Upper lobe of left lung (tissue), 6 donors: ENCODE results near the gene LRRC8E. TPM values are rescaled to one million over a fixed set of nuclear protein-coding genes. Genes with fewer than 3 reads are reported as not detected.
A peak's percentile ranks its signal among the peaks of the same experiment; 100 is the strongest.

Source experiments
- ATAC-seq, 2 donors: fragments of 200-7000 bp; cut with Tn5 transposase; one replicate each; pipeline ENCODE4 v1.9.1; 2022; ENCODE audit warnings: mild to moderate bottlenecking in 2 of 2, moderate library complexity in 2 of 2; ENCODE audit not compliant: low FRiP score in 2 of 2
- DNase-seq, 2 donors: peaks; one replicate each; pipeline ENCODE4 v3.0.0-alpha.2; 2019 to 2020
- H3K27ac ChIP-seq, 4 donors: fragments of 200-600 bp; sonication (generic); one replicate each; pipeline ENCODE4 v1.5.1; 2016 to 2019
- H3K27me3 ChIP-seq, 4 donors: fragments of 200-600 bp; sonication (generic); one replicate each; pipeline ENCODE4 v1.5.1; 2017 to 2019
- H3K36me3 ChIP-seq, 4 donors: fragments of 200-600 bp; sonication (generic); one replicate each; pipeline ENCODE4 v1.5.1; 2016 to 2019
- H3K4me1 ChIP-seq, 4 donors: fragments of 200-600 bp; sonication (generic); one replicate each; pipeline ENCODE4 v1.5.1; 2018 to 2019
- H3K4me3 ChIP-seq, 4 donors: fragments of 200-600 bp; sonication (generic); one replicate each; pipeline ENCODE4 v1.5.1; 2017 to 2019; ENCODE audit warnings: mild to moderate bottlenecking in 2 of 4, moderate library complexity in 1 of 4
- H3K9me3 ChIP-seq, 4 donors: fragments of 200-600 bp; sonication (generic); one replicate each; pipeline ENCODE4 v1.5.1; 2018 to 2019
- EP300 ChIP-seq, 4 donors: sonication (generic); formaldehyde crosslinking; IDR thresholded peaks; one replicate each; pipeline ENCODE4 v1.5.1; 2017; ENCODE audit warnings: antibody characterized with exemption in 4 of 4, control low read depth in 2 of 4
- POLR2A ChIP-seq, 4 donors: fragments of 450-650 bp; IDR thresholded peaks; one replicate each; pipeline ENCODE4 v1.5.1; 2016 to 2017; ENCODE audit warnings: antibody characterized with exemption in 4 of 4, mild to moderate bottlenecking in 2 of 4
- POLR2AphosphoS5 ChIP-seq, 2 donors: sonication (generic); formaldehyde crosslinking; IDR thresholded peaks; one replicate each; pipeline ENCODE4 v1.5.1; 2017; ENCODE audit warnings: antibody characterized with exemption in 2 of 2
- WGBS, 2 donors: methylation state at CpG; one replicate each; pipeline ENCODE4 v1.1.5; 2017 to 2018; 5-methylcytosine and 5-hydroxymethylcytosine counted together
- total RNA-seq, 6 donors: library from RNA; depleted of rRNA in 4 of 6; stranded (reverse); fragments of >200 nt in 4 of 6; gene quantifications; one replicate each; pipeline versions ENCODE4 v1.1.0 to v1.2.1, GENCODE V29; 2016 to 2021
- TF ChIP-seq, protein P1 (sequence below), 6 experiments: fragments of 450-650 bp in 4 of 6; fragments of 200-600 bp in 2 of 6; sonication (generic) in 2 of 6; IDR thresholded peaks; one replicate each; pipeline ENCODE4 v1.5.1; 2016 to 2019; ENCODE audit warnings: antibody characterized with exemption in 6 of 6
- donor health status: DM: no; HTN: no; CAD: no; lungs with moderate emphysema.
- donor health status: DM: no; HTN: yes; CAD: no; lungs with severe emphysema.

LRRC8E gene
- total RNA-seq, 6 donors from 2014 or later, result 1.0 to 11.7 (median 6.9) TPM

DNA sequence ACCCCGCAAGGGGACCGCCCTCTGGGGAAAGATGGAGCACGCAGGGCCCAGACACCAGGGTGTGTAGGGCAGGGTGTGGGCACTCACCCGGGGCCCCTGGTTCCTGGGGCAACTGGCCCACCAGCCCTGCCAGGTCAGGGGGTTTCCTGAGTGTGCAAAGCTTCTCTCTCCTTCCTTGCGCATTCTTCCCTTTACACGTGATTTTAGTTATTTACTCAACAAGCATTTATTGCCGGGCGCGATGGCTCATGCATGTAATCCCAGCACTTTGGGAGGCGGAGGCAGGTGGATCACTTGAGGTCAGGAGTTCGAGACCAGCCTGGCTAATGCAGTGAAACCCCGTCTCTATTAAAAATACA, 34.6 kb upstream of the LRRC8E start:
- 75 to 84% methylated on average over 12 of the region's 12 CpGs for WGBS, 2 donors
- Histone ChIP-seq H3K4me1 (peaks cover 0 to 10% (median 7%) of the 10 kb centered on the region in 4 donors), H3K36me3 (peaks cover 0 to 7% (median 1%) of the 10 kb centered on the region in 4 donors), H3K9me3 (no peaks in the 10 kb centered on the region), H3K27ac (no peak overlapping the region), H3K27me3 (no peaks in the 10 kb centered on the region), H3K4me3 (no peak overlapping the region)
- peak in 1 of 2 donors; percentile 3 for ATAC-seq
- no peak for DNase-seq
- TF ChIP-seq, protein P1, sequence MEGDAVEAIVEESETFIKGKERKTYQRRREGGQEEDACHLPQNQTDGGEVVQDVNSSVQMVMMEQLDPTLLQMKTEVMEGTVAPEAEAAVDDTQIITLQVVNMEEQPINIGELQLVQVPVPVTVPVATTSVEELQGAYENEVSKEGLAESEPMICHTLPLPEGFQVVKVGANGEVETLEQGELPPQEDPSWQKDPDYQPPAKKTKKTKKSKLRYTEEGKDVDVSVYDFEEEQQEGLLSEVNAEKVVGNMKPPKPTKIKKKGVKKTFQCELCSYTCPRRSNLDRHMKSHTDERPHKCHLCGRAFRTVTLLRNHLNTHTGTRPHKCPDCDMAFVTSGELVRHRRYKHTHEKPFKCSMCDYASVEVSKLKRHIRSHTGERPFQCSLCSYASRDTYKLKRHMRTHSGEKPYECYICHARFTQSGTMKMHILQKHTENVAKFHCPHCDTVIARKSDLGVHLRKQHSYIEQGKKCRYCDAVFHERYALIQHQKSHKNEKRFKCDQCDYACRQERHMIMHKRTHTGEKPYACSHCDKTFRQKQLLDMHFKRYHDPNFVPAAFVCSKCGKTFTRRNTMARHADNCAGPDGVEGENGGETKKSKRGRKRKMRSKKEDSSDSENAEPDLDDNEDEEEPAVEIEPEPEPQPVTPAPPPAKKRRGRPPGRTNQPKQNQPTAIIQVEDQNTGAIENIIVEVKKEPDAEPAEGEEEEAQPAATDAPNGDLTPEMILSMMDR (IDR thresholded peaks at IDR 0.05), result no peak
- TF ChIP-seq POLR2A (IDR thresholded peaks at IDR 0.05), result no peak
- TF ChIP-seq POLR2AphosphoS5 (IDR thresholded peaks at IDR 0.05), result no peak
- TF ChIP-seq EP300 (IDR thresholded peaks at IDR 0.05), result no peak

DNA sequence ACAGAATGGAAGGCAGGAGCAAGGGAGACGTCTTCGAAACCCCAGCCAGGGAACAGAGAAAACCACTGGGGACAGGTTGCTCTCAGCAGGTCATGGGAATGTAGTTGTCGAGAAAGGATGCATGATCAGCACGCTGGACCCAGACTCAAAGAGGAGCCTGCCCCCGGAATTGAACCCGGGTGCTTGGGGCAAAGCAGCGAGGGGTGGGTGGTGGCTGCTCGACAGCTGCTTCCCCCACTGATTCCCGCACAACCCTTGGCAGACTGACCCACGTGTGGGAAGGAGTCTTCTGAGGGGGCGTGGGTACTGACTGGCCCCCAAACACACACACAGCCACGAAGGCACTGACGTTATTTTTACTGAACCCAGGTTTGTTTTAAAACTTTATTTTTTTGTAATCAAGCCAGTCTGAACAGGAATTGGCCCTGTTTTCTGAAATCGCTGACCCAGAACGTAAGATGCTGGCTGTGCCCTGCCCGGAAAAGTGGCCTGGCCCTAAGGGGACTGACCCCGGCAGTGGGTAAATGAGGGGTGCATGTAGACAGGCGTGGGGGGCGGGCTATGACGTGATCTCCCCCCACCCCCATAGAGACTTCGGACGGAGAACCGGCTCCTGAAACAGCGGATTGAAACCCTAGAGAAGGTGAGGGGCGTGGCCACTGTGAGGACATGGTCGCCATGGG, 32.7 kb upstream of the LRRC8E start:
- Histone ChIP-seq H3K9me3 (no peaks in the 10 kb centered on the region), H3K27ac (no peak overlapping the region), H3K4me3 (no peak overlapping the region), H3K27me3 (no peaks in the 10 kb centered on the region), H3K4me1 (peaks cover 0 to 10% (median 7%) of the 10 kb centered on the region in 4 donors), H3K36me3 (peaks cover 0 to 6% (median 3%) of the 10 kb centered on the region in 4 donors)
- TF ChIP-seq POLR2AphosphoS5 (IDR thresholded peaks at IDR 0.05) (no peak), POLR2A (IDR thresholded peaks at IDR 0.05) (no peak), EP300 (IDR thresholded peaks at IDR 0.05) (no peak)
- TF ChIP-seq, protein P1 (IDR thresholded peaks at IDR 0.05), result no peak
- no peak for DNase-seq
- no peak for ATAC-seq
- WGBS, 2 donors, result 92% methylated on average over 23 to 25 of the region's 26 CpGs

DNA sequence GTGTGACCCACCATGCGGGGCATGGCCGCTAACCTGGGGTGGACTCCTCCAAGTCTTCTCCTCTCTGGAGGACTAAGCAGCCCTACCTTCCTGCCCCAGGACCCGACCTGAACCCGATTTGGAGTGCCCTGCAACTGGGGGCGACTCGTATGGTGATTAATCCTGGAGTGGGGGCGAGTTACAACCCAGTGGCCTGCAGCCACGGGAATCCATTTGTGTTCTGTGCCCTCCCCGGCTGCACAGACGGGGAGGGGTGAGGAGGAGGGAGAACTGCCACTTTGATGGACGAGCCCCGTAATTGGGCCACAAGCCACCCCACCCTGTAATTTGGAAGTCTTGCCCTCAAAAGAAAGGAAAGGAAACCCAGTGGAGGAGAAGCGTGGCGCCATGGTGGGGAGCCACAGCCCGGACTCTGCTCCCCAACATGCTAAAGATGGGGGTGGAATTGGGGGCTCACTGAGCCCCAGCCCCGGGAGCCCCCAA, 32.2 kb upstream of the LRRC8E start:
- no peaks in the 10 kb centered on the region for H3K27me3 ChIP-seq
- DNase-seq (no peak), ATAC-seq (no peak)
- TF ChIP-seq EP300 (IDR thresholded peaks at IDR 0.05) (no peak), POLR2AphosphoS5 (IDR thresholded peaks at IDR 0.05) (no peak), POLR2A (IDR thresholded peaks at IDR 0.05) (no peak)
- TF ChIP-seq, protein P1 (IDR thresholded peaks at IDR 0.05), result no peak
- H3K4me1 ChIP-seq, result peaks cover 0 to 10% (median 7%) of the 10 kb centered on the region in 4 donors
- no peak overlapping the region for H3K4me3 ChIP-seq
- 89 to 93% methylated on average over 9 to 16 of the region's 16 CpGs for WGBS, 2 donors
- no peak overlapping the region for H3K27ac ChIP-seq
- peaks cover 0 to 6% (median 3%) of the 10 kb centered on the region in 4 donors for H3K36me3 ChIP-seq
- no peaks in the 10 kb centered on the region for H3K9me3 ChIP-seq

DNA sequence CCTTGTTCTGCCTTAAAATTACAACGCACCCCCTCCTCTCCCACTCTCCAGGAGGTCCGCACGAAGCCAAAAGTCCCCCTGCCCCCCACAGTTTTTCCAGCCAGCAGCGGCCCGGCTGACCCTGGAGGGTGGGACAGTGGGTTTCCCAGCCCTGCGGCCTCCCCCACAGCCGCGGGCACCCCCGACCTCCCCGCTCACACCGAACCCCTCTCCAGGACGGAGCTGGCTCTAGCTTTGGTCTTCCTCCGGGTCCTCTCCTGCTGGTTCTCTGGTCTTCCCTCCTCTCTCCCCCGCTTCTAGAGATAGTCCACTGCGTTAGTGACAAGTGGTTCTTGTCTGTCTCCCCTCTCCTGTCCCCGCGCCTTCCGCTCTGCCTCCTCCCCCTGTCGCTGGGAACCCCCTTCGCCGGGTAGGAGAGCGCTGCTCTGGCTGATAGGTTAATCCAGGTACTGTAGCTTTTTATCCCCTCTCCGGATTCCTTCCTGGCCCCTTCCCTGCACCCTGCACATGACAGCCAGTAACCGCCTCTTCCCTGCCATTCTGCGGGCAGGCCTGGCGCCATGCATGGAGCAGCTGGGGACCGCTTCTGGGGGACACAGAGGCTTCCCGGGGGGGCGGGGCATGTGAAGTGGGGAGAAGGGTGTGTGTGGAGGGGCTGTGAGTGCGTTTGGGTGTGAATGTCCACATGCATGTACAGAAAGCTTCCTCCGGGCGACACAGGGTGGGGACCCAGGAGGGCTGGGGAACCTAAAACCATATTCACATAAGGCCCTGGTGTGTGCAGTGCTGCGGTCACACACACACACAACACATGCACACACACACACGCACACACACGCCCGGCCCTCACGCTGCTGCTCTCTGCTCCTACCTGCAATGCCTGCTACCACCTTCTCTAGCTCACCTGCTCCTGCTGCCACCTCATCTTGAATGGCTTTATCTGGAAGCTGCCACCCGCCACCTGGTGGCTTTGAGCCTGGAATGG, 31.3 kb upstream of the LRRC8E start:
- Histone ChIP-seq H3K4me1 (peaks cover 4 to 18% (median 15%) of the 10 kb centered on the region in 4 donors), H3K27me3 (peaks cover 0 to 5% (median 2%) of the 10 kb centered on the region in 4 donors), H3K36me3 (peaks cover 0 to 6% (median 3%) of the 10 kb centered on the region in 4 donors), H3K9me3 (no peaks in the 10 kb centered on the region), H3K4me3 (no peak overlapping the region), H3K27ac (no peak overlapping the region)
- DNase-seq, result peak in 1 of 2 donors; percentile 50
- 88 to 90% methylated on average over 34 of the region's 38 CpGs for WGBS, 2 donors
- ATAC-seq, result no peak
- TF ChIP-seq POLR2AphosphoS5 (IDR thresholded peaks at IDR 0.05) (no peak), EP300 (IDR thresholded peaks at IDR 0.05) (no peak), POLR2A (IDR thresholded peaks at IDR 0.05) (no peak)
- TF ChIP-seq, protein P1 (IDR thresholded peaks at IDR 0.05), result no peak
